GM12801 (cell line): ENCODE data around the gene LGALS4.

Experiments used
- TF ChIP-seq, protein P1 (sequence below): IDR thresholded peaks from one replicate; pipeline ENCODE4 v1.5.1; 2011; ENCODE audit warnings: control low read depth; ENCODE audit not compliant: insufficient read length; ENCODE audit errors: extremely low read depth

The LGALS4 gene

DNA sequence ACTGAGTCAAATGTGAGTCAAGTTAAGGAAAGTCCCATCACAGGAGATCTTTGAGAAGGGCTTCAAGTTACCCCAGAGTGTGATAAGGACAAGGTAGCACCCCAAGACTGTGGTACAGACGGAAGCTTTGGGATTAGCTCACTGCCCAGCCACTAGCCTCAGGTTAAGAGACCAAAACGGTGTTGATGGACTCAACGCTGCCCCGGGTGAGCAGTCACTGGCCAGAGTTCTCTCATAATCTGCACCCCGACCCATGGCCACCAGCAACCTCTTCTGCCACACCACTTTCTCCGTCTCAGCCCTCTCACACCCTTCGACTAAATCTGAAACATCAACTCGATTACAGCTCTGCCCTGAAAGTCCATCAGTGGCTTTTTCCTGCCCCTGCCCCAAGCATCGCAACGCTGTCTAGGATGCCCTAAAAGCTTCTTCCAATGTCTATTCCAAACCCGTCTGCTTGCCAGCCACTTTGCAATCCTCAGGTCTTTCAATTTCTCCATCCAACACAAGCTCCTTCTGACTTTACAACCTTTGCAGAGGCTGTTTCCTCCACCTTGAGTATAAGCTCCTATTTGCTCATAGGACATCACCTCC lies 31.4 kb upstream of the LGALS4 start:
- TF ChIP-seq, protein P1, sequence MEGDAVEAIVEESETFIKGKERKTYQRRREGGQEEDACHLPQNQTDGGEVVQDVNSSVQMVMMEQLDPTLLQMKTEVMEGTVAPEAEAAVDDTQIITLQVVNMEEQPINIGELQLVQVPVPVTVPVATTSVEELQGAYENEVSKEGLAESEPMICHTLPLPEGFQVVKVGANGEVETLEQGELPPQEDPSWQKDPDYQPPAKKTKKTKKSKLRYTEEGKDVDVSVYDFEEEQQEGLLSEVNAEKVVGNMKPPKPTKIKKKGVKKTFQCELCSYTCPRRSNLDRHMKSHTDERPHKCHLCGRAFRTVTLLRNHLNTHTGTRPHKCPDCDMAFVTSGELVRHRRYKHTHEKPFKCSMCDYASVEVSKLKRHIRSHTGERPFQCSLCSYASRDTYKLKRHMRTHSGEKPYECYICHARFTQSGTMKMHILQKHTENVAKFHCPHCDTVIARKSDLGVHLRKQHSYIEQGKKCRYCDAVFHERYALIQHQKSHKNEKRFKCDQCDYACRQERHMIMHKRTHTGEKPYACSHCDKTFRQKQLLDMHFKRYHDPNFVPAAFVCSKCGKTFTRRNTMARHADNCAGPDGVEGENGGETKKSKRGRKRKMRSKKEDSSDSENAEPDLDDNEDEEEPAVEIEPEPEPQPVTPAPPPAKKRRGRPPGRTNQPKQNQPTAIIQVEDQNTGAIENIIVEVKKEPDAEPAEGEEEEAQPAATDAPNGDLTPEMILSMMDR = no peak

DNA sequence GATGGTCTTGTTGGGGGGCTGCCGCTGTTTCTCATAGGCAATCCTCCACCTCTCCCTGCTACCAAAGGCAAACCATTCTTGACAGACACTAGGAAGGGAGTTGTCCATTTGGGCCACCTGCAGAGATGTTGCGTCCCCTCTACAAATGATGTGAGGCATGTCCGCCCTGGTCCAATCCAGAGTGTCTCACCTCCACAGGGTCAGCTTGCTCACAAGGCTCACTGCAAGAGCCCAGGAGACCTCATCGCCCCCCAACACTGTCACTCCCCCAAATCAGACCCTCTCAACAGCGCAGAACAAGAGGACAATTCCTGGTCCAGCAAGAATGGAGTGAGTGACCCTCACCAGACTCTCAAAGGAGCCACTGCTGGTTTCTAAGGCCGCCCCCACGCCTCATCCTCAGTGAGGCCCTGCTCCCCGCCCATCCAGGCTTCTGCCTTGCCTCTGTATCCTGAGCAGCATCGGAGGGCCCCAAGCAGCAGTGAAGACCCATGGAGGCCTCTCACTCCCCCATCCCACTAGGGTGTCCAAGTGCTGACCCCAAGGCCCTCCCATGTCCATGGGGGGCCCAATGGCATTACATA lies 30.5 kb upstream of the LGALS4 start:
- TF ChIP-seq, protein P1 = no peak

DNA sequence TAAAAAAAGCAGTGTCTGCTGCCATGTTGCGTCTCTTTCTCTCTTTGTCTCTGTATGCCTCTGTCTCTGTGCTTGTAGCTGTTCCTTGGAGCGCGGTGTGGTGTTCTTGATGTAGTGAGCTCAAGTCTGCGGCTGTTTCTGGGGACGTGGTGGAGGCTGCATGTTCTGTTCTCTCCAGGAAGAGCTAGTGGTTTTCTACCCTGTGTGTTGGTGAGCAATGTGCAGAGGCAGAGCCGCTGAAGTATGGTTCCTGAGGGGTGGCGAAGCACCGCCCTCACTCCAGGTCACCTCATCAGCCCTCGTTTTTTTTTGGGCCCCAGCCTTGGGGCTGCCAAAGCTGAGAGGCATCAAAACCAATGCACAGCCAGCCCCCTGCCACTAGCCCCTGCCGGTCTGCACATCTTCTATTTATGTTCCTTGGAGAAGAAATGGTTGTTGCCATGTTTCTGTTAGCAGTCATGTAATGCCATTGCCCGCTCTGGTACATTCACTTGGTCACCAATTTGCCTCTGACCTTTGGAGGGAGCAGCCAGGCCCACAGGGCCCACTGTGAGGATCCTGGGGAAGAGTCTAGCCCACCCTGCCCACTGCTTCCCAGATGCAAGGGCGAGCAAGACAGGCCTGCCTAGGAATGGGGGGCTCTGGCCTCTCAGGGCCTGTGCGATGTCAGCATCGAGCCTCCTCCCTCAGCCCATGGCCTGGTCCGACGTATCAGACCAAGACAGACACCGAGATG lies 29.9 kb upstream of the LGALS4 start:
- TF ChIP-seq, protein P1 = no peak

DNA sequence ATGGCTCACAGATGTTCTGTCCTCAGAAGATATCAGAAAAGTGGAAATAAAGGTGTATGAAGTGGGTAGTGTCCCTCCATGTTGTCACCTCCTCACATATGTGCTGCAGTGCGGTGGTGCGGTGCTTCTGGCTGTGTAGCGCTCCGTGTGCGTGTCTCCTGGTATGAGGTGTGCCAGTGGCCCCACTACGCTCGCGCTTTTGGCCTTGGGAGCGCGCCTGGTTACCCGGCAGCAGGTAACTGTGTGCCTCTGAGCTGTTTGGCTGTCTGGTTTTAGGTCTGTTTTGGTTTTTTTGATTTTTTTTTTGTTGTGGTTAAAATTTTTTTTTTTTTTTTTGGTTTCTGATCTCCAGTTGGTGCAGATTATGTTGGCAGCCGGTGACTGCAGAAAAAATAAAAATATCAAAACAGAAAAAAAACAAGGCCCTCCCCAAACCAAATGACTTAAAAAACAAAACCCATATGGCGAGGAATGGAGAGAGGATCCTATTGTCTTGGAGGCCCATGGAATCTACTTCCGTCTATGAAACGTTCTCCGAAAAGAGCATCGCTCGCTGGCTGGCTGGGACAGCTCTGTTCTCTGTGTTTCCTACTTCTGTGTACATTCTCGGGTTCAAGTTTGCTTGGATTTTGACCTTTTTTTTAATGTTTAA lies 29.2 kb upstream of the LGALS4 start:
- TF ChIP-seq, protein P1 = no peak

DNA sequence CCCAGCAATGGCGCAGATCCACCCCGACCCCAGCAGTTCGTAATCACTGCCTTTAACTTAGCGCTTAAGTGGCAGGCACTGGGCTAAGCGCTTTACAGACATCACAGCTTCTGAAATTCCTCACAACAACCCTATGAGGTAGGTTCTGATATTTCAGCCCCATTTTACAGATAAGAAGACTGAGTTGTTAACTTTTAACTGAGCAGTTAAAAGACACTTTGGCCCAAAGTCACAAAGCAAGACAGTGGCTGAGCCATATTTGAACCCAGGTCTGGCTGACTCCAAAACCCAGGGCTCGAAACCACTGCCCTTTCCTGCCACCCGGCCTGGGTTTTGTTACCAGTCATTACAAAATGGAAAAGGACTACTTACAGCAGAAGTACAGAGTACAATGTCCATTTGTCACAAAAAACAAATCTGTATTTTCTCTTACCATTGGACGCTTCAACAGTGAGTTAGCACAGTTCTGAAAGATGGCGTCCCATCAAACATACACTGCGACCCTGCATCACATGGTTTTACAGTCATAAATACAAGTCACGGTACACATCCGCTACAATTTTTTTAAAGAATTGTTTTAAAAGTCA lies 28.5 kb upstream of the LGALS4 start:
- TF ChIP-seq, protein P1 = no peak

DNA sequence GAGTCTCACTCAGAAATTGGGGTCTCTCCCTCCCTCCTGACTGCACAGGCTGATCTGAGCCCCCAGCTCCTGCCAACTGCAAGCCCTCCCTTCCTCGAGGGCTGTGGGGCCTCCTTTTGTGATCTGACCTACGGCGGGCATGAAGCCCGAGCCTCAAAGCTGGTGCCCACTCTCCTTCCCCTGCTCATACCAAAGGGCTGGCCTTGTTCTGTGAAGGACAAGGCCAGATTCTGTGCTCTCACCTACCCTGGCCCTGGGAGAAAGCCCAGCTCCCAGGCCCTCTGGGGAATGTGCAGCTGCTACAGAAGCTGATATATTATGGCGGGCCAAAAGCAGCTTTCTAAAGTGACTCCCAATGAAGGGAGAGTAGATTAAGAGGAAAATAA lies 27.8 kb upstream of the LGALS4 start:
- TF ChIP-seq, protein P1 = no peak
